Nephron progenitor cell (in vitro differentiated cells): ENCODE data around the gene IRX3.
A peak's percentile ranks its signal among the peaks of the same experiment; 100 is the strongest.

ENCODE experiments used
- DNase-seq: peaks from one replicate; pipeline ENCODE4 v3.0.0; 2021
- H3K27ac Mint-ChIP-seq: 2 replicates; pipeline ENCODE4 v1.8.0; 2021; ENCODE audit warnings: mild to moderate bottlenecking, moderate library complexity, mixed read lengths
- H3K27me3 Mint-ChIP-seq: 2 replicates; pipeline ENCODE4 v1.8.0; 2021; ENCODE audit warnings: mild to moderate bottlenecking, low read depth, mixed read lengths; ENCODE audit not compliant: poor library complexity
- H3K36me3 Mint-ChIP-seq: 2 replicates; pipeline ENCODE4 v1.8.0; 2021; ENCODE audit warnings: low read depth, mixed read lengths
- H3K4me1 Mint-ChIP-seq: 2 replicates; pipeline ENCODE4 v1.8.0; 2021; ENCODE audit warnings: mixed read lengths
- H3K4me3 Mint-ChIP-seq: 2 replicates; pipeline ENCODE4 v1.8.0; 2021; ENCODE audit warnings: mild to moderate bottlenecking, moderate library complexity, mixed read lengths
- H3K9me3 Mint-ChIP-seq: 2 replicates; pipeline ENCODE4 v1.8.0; 2021; ENCODE audit warnings: mild to moderate bottlenecking, moderate library complexity, mixed read lengths
- CTCF ChIP-seq: fragments of 200-600 bp; sonication (generic); IDR thresholded peaks from 2 replicates; pipeline ENCODE4 v1.5.0; 2021; ENCODE audit warnings: antibody characterized with exemption

IRX3 gene

GRCh38 chr16:54277845-54278703, 8.5 kb downstream of the IRX3 start:
- Mint-ChIP-seq H3K27ac (no peak overlapping the region), H3K4me1 (peaks cover 46% of the 10 kb centered on the region)

DNA sequence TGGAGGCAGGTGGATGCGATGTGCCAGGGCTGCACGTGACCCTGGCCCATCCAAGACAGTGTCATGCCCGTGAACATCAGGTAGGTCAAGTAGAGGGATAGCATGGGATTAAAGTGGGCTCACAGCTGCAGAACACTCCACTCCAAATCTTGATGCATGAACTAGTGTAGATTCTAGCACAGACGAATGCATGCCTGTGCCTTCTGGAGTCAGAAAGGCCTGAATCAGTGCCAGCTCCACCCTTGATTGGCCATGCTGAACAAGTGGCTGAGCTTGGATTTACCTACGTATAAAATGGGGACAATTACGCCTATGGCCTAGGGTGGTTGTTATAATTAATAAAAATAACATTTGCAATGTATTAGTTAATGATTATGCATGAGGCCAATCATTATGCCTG, 10.6 kb downstream of the IRX3 start:
- Mint-ChIP-seq H3K4me1 (peaks cover 30% of the 10 kb centered on the region), H3K27me3 (peaks cover 38% of the 10 kb centered on the region), H3K4me3 (no peak overlapping the region), H3K27ac (no peak overlapping the region), H3K9me3 (no peaks in the 10 kb centered on the region), H3K36me3 (no peaks in the 10 kb centered on the region)
- DNase-seq: no peak
- no peak for TF ChIP-seq CTCF

More at GRCh38 chr16:54277845-54278703, 8.5 kb downstream of the IRX3 start:
- Mint-ChIP-seq H3K9me3 (no peaks in the 10 kb centered on the region), H3K36me3 (no peaks in the 10 kb centered on the region), H3K27me3 (peaks cover 58% of the 10 kb centered on the region), H3K4me3 (no peak overlapping the region)
- DNase-seq: peak; percentile 30
- no peak for TF ChIP-seq CTCF

DNA sequence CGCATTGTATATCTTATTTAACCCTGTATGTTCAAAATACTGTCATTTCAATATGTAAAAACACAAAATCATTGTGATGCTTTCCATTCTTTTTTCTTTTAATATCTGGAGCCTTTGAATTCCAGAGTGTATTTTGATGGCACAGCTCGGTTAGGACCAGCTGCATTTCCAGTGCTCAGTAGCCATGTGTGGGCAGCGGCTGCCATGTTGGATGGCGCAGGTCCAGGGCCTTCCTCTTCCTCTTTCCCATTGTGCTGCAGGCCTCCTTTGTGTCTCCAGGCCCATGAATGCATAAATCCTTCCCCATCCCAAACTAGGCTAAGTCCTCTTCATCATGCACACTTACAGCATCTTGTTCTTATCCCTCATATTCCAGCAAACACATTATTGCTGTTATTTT, 13.0 kb downstream of the IRX3 start:
- H3K27ac Mint-ChIP-seq: no peak overlapping the region
- H3K4me1 Mint-ChIP-seq: peaks cover 30% of the 10 kb centered on the region
- no peak for DNase-seq
- H3K9me3 Mint-ChIP-seq: no peaks in the 10 kb centered on the region
- peaks cover 17% of the 10 kb centered on the region for H3K27me3 Mint-ChIP-seq
- H3K4me3 Mint-ChIP-seq: no peak overlapping the region
- no peaks in the 10 kb centered on the region for H3K36me3 Mint-ChIP-seq
- no peak for TF ChIP-seq CTCF

DNA sequence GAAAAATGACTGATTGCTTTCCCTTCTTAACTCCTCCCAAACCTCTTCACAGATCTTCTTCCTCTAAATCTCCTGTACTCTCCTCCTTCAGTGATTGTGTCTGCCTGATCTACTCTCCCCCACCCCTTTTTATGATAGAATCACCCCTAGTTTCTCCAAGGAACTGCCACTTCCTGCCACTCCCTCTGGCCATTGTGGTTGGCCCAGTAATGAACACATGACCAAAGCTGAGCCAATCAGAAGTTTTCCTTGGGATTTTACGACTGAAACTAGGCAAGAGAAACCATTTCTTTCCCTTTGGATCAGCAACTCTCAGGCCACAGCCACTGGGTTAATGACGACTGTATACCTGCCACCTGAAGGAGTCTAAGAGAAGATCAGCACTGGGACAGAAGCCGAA, 15.9 kb downstream of the IRX3 start:
- Mint-ChIP-seq H3K27ac (peak overlapping the region; percentile 75), H3K9me3 (no peaks in the 10 kb centered on the region), H3K4me1 (peaks cover 16% of the 10 kb centered on the region), H3K36me3 (no peaks in the 10 kb centered on the region), H3K4me3 (no peak overlapping the region), H3K27me3 (peaks cover 11% of the 10 kb centered on the region)
- DNase-seq: no peak
- TF ChIP-seq CTCF: no peak

DNA sequence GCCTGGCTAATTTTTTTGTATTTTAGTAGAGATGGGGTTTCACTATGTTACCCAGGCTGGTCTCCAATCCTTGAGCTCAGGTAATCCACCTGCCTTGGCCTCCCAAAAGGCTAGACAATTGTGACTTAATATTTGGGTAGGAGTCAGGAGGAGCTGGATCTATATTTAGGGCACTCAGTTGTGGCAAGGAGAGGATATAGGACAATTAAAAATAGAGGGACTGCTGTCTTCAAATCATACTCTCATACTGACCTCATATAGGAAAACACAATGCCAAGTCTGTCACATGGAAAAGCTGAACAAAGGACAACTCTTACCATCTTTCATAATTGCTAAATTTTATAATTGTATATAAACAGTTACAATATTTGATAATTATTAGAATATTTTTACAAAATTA, 17.1 kb downstream of the IRX3 start:
- no peak for TF ChIP-seq CTCF
- H3K36me3 Mint-ChIP-seq: no peaks in the 10 kb centered on the region
- H3K4me1 Mint-ChIP-seq: peaks cover 19% of the 10 kb centered on the region
- H3K27me3 Mint-ChIP-seq: peaks cover 14% of the 10 kb centered on the region
- DNase-seq: no peak
- H3K27ac Mint-ChIP-seq: no peak overlapping the region
- H3K4me3 Mint-ChIP-seq: no peak overlapping the region
- peaks cover 8% of the 10 kb centered on the region for H3K9me3 Mint-ChIP-seq

DNA sequence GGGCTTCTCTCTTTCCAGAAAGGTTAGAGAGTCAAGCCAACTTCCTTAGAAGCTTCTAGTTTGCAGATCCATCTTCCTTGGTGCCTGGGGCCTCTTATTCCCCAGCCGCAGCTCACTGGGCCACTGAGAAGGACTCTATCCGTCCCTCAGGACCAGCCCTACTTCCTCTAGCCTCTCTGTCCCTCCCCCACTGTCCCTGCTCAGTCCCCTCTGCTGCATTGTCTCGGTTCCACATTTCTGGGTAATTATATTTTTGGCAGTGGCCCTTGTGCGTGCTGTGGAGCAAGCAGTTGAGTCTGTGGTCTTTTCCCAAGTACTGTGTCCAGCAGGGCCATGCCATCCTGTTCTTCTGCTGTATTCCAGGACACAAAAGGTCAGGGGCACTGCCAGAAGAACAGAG, 17.8 kb downstream of the IRX3 start:
- peaks cover 18% of the 10 kb centered on the region for H3K27me3 Mint-ChIP-seq
- H3K9me3 Mint-ChIP-seq: peaks cover 9% of the 10 kb centered on the region
- no peaks in the 10 kb centered on the region for H3K36me3 Mint-ChIP-seq
- no peak overlapping the region for H3K4me3 Mint-ChIP-seq
- TF ChIP-seq CTCF: no peak
- H3K27ac Mint-ChIP-seq: no peak overlapping the region
- H3K4me1 Mint-ChIP-seq: peaks cover 19% of the 10 kb centered on the region
- DNase-seq: no peak
